ENCODE measurements around the gene C2orf92.

The C2orf92 gene

DNA sequence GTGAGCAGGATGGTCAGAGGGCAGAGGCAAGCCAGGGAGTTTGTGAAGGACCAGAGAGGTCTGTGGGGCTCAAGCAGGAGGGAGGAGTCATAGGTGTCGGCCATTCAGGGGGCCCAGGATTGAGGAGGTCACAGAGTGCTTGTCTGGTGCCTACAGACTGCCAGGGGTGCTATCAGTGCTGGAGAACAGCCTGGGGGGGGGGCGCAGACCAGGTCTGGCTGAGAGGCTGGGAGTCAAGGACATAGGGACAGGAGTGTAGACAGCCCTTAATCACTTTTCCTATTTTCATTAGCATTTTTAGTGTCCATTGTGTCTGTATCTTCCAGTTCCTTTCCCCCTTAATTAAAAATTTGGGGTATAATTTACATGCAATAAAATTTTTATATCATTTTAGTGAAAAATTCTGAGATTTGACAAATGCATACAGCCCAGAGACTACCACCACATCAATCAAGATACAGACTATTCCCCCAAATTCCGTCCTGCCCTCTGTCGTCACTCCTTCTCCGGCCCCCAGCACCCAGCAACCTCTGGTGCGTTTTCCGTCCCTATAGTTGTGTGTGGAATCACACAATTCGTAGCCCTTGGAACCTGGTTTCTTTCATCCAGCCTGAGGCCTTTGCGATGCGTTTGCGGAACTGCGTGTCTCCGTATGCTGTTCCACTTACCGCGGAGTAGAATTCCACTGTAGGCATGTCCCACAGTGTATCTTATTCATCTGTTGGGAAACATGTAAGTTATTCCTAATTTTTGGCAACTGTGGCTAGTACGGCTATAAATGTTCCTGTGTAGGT is 50.0 kb downstream of the C2orf92 start:
- TF ChIP-seq, protein P1, sequence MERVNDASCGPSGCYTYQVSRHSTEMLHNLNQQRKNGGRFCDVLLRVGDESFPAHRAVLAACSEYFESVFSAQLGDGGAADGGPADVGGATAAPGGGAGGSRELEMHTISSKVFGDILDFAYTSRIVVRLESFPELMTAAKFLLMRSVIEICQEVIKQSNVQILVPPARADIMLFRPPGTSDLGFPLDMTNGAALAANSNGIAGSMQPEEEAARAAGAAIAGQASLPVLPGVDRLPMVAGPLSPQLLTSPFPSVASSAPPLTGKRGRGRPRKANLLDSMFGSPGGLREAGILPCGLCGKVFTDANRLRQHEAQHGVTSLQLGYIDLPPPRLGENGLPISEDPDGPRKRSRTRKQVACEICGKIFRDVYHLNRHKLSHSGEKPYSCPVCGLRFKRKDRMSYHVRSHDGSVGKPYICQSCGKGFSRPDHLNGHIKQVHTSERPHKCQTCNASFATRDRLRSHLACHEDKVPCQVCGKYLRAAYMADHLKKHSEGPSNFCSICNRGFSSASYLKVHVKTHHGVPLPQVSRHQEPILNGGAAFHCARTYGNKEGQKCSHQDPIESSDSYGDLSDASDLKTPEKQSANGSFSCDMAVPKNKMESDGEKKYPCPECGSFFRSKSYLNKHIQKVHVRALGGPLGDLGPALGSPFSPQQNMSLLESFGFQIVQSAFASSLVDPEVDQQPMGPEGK (CRISPR knock-in tag; IDR thresholded peaks at IDR 0.05; ENCODE audit: borderline replicate concordance): no peak
- TF ChIP-seq, protein P2, sequence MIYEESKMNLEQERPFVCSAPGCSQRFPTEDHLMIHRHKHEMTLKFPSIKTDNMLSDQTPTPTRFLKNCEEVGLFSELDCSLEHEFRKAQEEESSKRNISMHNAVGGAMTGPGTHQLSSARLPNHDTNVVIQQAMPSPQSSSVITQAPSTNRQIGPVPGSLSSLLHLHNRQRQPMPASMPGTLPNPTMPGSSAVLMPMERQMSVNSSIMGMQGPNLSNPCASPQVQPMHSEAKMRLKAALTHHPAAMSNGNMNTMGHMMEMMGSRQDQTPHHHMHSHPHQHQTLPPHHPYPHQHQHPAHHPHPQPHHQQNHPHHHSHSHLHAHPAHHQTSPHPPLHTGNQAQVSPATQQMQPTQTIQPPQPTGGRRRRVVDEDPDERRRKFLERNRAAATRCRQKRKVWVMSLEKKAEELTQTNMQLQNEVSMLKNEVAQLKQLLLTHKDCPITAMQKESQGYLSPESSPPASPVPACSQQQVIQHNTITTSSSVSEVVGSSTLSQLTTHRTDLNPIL (CRISPR knock-in tag; IDR thresholded peaks at IDR 0.05; ENCODE audit: low read depth): no peak
- TF ChIP-seq TCF4 (CRISPR knock-in tag; IDR thresholded peaks at IDR 0.05; ENCODE audit: borderline replicate concordance) (no peak), TSHZ2 (CRISPR knock-in tag; IDR thresholded peaks at IDR 0.05) (no peak)
- TF ChIP-seq, protein P3, sequence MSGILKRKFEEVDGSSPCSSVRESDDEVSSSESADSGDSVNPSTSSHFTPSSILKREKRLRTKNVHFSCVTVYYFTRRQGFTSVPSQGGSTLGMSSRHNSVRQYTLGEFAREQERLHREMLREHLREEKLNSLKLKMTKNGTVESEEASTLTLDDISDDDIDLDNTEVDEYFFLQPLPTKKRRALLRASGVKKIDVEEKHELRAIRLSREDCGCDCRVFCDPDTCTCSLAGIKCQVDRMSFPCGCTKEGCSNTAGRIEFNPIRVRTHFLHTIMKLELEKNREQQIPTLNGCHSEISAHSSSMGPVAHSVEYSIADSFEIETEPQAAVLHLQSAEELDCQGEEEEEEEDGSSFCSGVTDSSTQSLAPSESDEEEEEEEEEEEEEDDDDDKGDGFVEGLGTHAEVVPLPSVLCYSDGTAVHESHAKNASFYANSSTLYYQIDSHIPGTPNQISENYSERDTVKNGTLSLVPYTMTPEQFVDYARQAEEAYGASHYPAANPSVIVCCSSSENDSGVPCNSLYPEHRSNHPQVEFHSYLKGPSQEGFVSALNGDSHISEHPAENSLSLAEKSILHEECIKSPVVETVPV (CRISPR knock-in tag; IDR thresholded peaks at IDR 0.05): no peak
- ATAC-seq: no peak

GRCh38 chr2:97720746-97721145 is 51.2 kb downstream of the C2orf92 start:
- no peak for TF ChIP-seq TOX (CRISPR knock-in tag; IDR thresholded peaks at IDR 0.05; ENCODE audit: borderline replicate concordance)
- TF ChIP-seq ZFP30 (CRISPR knock-in tag; IDR thresholded peaks at IDR 0.05): no peak
- ATAC-seq: no peak

- no peak for ATAC-seq
- TF ChIP-seq ZNF8 (CRISPR knock-in tag; IDR thresholded peaks at IDR 0.05) (no peak), TOX (CRISPR knock-in tag; IDR thresholded peaks at IDR 0.05; ENCODE audit: borderline replicate concordance) (no peak), ZC3H10 (CRISPR knock-in tag; IDR thresholded peaks at IDR 0.05) (no peak), RARB (CRISPR knock-in tag; IDR thresholded peaks at IDR 0.05) (no peak), CSDC2 (CRISPR knock-in tag; IDR thresholded peaks at IDR 0.05) (no peak)
- TF ChIP-seq, protein P3 (CRISPR knock-in tag; IDR thresholded peaks at IDR 0.05): no peak
Observed at GRCh38 chr2:97722227-97722626, 52.7 kb downstream of the C2orf92 start.

GRCh38 chr2:97723156-97724072 is 53.9 kb downstream of the C2orf92 start:
- no peak for ATAC-seq
- no peak for TF ChIP-seq TCF4 (CRISPR knock-in tag; IDR thresholded peaks at IDR 0.05; ENCODE audit: borderline replicate concordance)
- no peak for TF ChIP-seq PPARA (CRISPR knock-in tag; IDR thresholded peaks at IDR 0.05; ENCODE audit: borderline replicate concordance)
- no peak for TF ChIP-seq ZNF565 (CRISPR knock-in tag; conservative IDR thresholded peaks at IDR 0.05; ENCODE audit: low read depth)
- TF ChIP-seq, protein P2 (CRISPR knock-in tag; IDR thresholded peaks at IDR 0.05; ENCODE audit: low read depth): no peak
- TF ChIP-seq POU6F1 (CRISPR knock-in tag; IDR thresholded peaks at IDR 0.05; ENCODE audit: borderline replicate concordance, low read depth): no peak
- no peak for TF ChIP-seq ZC3H10 (CRISPR knock-in tag; IDR thresholded peaks at IDR 0.05)
- TF ChIP-seq GLIS3 (CRISPR knock-in tag; IDR thresholded peaks at IDR 0.05): no peak
- no peak for TF ChIP-seq CSDC2 (CRISPR knock-in tag; IDR thresholded peaks at IDR 0.05)
- TF ChIP-seq ZNF70 (CRISPR knock-in tag; IDR thresholded peaks at IDR 0.05): no peak
- TF ChIP-seq ARNTL (CRISPR knock-in tag; IDR thresholded peaks at IDR 0.05; ENCODE audit: borderline replicate concordance, low read depth): no peak
- no peak for TF ChIP-seq OSR1 (CRISPR knock-in tag; IDR thresholded peaks at IDR 0.05)
- no peak for TF ChIP-seq ZNF8 (CRISPR knock-in tag; IDR thresholded peaks at IDR 0.05)
- TF ChIP-seq TOX (CRISPR knock-in tag; IDR thresholded peaks at IDR 0.05; ENCODE audit: borderline replicate concordance): no peak
- TF ChIP-seq ZFP3 (CRISPR knock-in tag; IDR thresholded peaks at IDR 0.05): no peak
- no peak for TF ChIP-seq SNAI2 (CRISPR knock-in tag; IDR thresholded peaks at IDR 0.05)
